Dedifferentiated amniotic fluid mesenchymal stem cell (primary cell): ENCODE data around the gene FAM167B.

Experiments used
- DNase-seq: peaks from one replicate; pipeline ENCODE4 v3.0.0-alpha.2; 2016; ENCODE audit errors: extremely low spot score

The FAM167B gene

GRCh38 chr1:32246888-32247273 lies at the start of gene FAM167B:
Gene FAM167B (plus strand): TSS chr1:32247222. CDS start chr1:32247422, 200 bp downstream.
- DNase-seq = peak; percentile 63

- no peak for DNase-seq
Observed at GRCh38 chr1:32197837-32198236, 49.2 kb upstream of the FAM167B start.

- DNase-seq = no peak
Observed at GRCh38 chr1:32198237-32199042, 48.6 kb upstream of the FAM167B start.

- DNase-seq = no peak
Observed at GRCh38 chr1:32199043-32199716, 47.8 kb upstream of the FAM167B start.

GRCh38 chr1:32199717-32200072 lies 47.3 kb upstream of the FAM167B start:
- no peak for DNase-seq

GRCh38 chr1:32200226-32201010 lies 46.6 kb upstream of the FAM167B start, which contains the start of gene CCDC28B:
Gene CCDC28B (plus strand): TSS chr1:32200595. CDS start chr1:32201936, 1,341 bp downstream.
- peak; percentile 58 for DNase-seq

- DNase-seq = peak; percentile 46
Observed at GRCh38 chr1:32201011-32201855, 45.8 kb upstream of the FAM167B start.

GRCh38 chr1:32204943-32205361 lies 42.1 kb upstream of the FAM167B start:
- no peak for DNase-seq

- peak; percentile 71 for DNase-seq
Observed at GRCh38 chr1:32205401-32206370, 41.3 kb upstream of the FAM167B start, which contains the start of gene IQCC. Gene IQCC (plus strand): TSS chr1:32205671. CDS start chr1:32205682, 11 bp downstream.

GRCh38 chr1:32208469-32208868 lies 38.6 kb upstream of the FAM167B start:
- no peak for DNase-seq

- DNase-seq = no peak
Observed at GRCh38 chr1:32208891-32209328, 38.1 kb upstream of the FAM167B start, which contains the start of gene DCDC2B. Gene DCDC2B (plus strand): TSS chr1:32209089. CDS start chr1:32209094, 5 bp downstream.

- peak; percentile 70 for DNase-seq
Observed at GRCh38 chr1:32215629-32216480, 31.2 kb upstream of the FAM167B start.

- DNase-seq = no peak
Observed at GRCh38 chr1:32216566-32216965, 30.5 kb upstream of the FAM167B start.

- DNase-seq = no peak
Observed at GRCh38 chr1:32219022-32219421, 28.0 kb upstream of the FAM167B start.

- no peak for DNase-seq
Observed at GRCh38 chr1:32220746-32221580, 26.1 kb upstream of the FAM167B start.

GRCh38 chr1:32221581-32221979 lies 25.4 kb upstream of the FAM167B start:
- no peak for DNase-seq

GRCh38 chr1:32221980-32222755 lies 24.9 kb upstream of the FAM167B start, which contains the start of the genes EIF3I and TMEM234:
Gene EIF3I (plus strand): TSS chr1:32222407. CDS start chr1:32222442, 35 bp downstream.
Gene TMEM234 (minus strand): TSS chr1:32222353. CDS start chr1:32222322, 31 bp downstream.
- DNase-seq = peak; percentile 95
